Cardiac septum (tissue), 1 donor: ENCODE measurements around the gene CDKN1C. TPM values are rescaled to one million over a fixed set of nuclear protein-coding genes. Genes with fewer than 3 reads are reported as not detected.
"Not testable (repeated sequence)": the region's sequence is repeated elsewhere in the genome, so short reads cannot be mapped to it uniquely, and the experiment has no call there.

Experiments used
- DNase-seq: peaks from one replicate; pipeline ENCODE4 v3.0.0-alpha.2; 2020; ENCODE audit warnings: low spot score
- intact Hi-C: fragments of 100-400 bp; cut with DNase I; formaldehyde crosslinking; loops from one replicate; pipeline ENCODE4 v1.14.0; 2022
- total RNA-seq: library from RNA; stranded (reverse); fragmentation: NEBNext Ultra II Directional; extraction: Animal tissue kit (Norgen Biotek cat#: 25700); gene quantifications from one replicate; pipeline ENCODE4 v1.2.1, GENCODE V29; 2021
- donor health status: DM: no; HTN: no; CAD: no.

CDKN1C gene
- total RNA-seq, 1 donor from 2014 or later, result 11.5 TPM

- DNase-seq, result no peak
- intact Hi-C loops, result no loop called here
Measured at GRCh38 chr11:2911088-2911784, 25.7 kb upstream of the CDKN1C start.

- intact Hi-C loops, result no loop called here
- no peak for DNase-seq
Measured at GRCh38 chr11:2910401-2910955, 24.9 kb upstream of the CDKN1C start.

- intact Hi-C loops, result no loop called here
- no peak for DNase-seq
Measured at GRCh38 chr11:2909133-2909902, 23.7 kb upstream of the CDKN1C start.

GRCh38 chr11:2908130-2908529 lies 22.6 kb upstream of the CDKN1C start:
- intact Hi-C loops, result no loop called here
- DNase-seq, result no peak

GRCh38 chr11:2905299-2905698 lies 19.7 kb upstream of the CDKN1C start:
- DNase-seq, intact Hi-C loops: not testable (repeated sequence)

GRCh38 chr11:2904153-2905052 lies 18.8 kb upstream of the CDKN1C start:
- DNase-seq, result no peak
- intact Hi-C loops, result no loop called here

- intact Hi-C loops, result no loop called here
- DNase-seq, result no peak
Measured at GRCh38 chr11:2903672-2904011, 18.1 kb upstream of the CDKN1C start.

GRCh38 chr11:2902784-2903671 lies 17.5 kb upstream of the CDKN1C start:
- no peak for DNase-seq
- intact Hi-C loops, result no loop called here

- DNase-seq, result peak; percentile 98
- intact Hi-C loops, result no loop called here
Measured at GRCh38 chr11:2901854-2902783, 16.5 kb upstream of the CDKN1C start.

GRCh38 chr11:2901196-2901796 lies 15.7 kb upstream of the CDKN1C start:
- DNase-seq, result no peak
- intact Hi-C loops, result no loop called here

GRCh38 chr11:2899080-2899783 lies 13.7 kb upstream of the CDKN1C start:
- no peak for DNase-seq
- intact Hi-C loops, result loop anchor here (10.0 kb wide), 1 partner anchor 704 kb away; no protein-coding TSS in a partner anchor

- peak; percentile 90 for DNase-seq
- intact Hi-C loops, result loop anchor here (10.0 kb wide), 1 partner anchor 704 kb away; no protein-coding TSS in a partner anchor
Measured at GRCh38 chr11:2898366-2899079, 12.9 kb upstream of the CDKN1C start.

GRCh38 chr11:2897048-2897447 lies 11.5 kb upstream of the CDKN1C start:
- no peak for DNase-seq
- intact Hi-C loops, result loop anchor here (10.0 kb wide), 1 partner anchor 702 kb away; no protein-coding TSS in a partner anchor

GRCh38 chr11:2896047-2896446 lies 10.5 kb upstream of the CDKN1C start:
- intact Hi-C loops, result loop anchor here (10.0 kb wide), 1 partner anchor 701 kb away; no protein-coding TSS in a partner anchor
- DNase-seq, result no peak

- intact Hi-C loops, result loop anchor here (10.0 kb wide), 1 partner anchor 699 kb away; no protein-coding TSS in a partner anchor
- DNase-seq, result no peak
Measured at GRCh38 chr11:2893935-2894334, 8.4 kb upstream of the CDKN1C start.

GRCh38 chr11:2892967-2893528 lies 7.5 kb upstream of the CDKN1C start:
- intact Hi-C loops, result loop anchor here (10.0 kb wide), 1 partner anchor 698 kb away; no protein-coding TSS in a partner anchor
- no peak for DNase-seq
